Hepatocyte (in vitro differentiated cells): Measurements from ENCODE around the gene TPD52L2. TPM values are rescaled to one million over a fixed set of nuclear protein-coding genes. Genes with fewer than 3 reads are reported as not detected.

ENCODE experiments used
- DNase-seq: peaks from one replicate; pipeline ENCODE4 v3.0.0-alpha.2; 2016; ENCODE audit warnings: low spot score
- H2AFZ ChIP-seq: fragments of 200-600 bp; sonication (generic); 2 replicates; pipeline ENCODE4 v1.6.0; 2016; ENCODE audit warnings: antibody characterized with exemption, mild to moderate bottlenecking
- H3K27ac ChIP-seq: fragments of 200-600 bp; sonication (generic); 2 replicates; pipeline ENCODE4 v1.5.1; 2016; ENCODE audit warnings: mild to moderate bottlenecking
- H3K27me3 ChIP-seq: fragments of 200-600 bp; sonication (generic); 2 replicates; pipeline ENCODE4 v1.6.1; 2016
- H3K36me3 ChIP-seq: fragments of 200-600 bp; sonication (generic); replicated peaks from 2 replicates; pipeline ENCODE4 v1.5.1; 2016; ENCODE audit warnings: low read depth; ENCODE audit not compliant: insufficient read depth
- H3K4me1 ChIP-seq: fragments of 200-600 bp; sonication (generic); 2 replicates; pipeline ENCODE4 v1.5.1; 2016; ENCODE audit warnings: mild to moderate bottlenecking, moderate library complexity; ENCODE audit not compliant: insufficient read depth
- H3K4me2 ChIP-seq: fragments of 200-600 bp; sonication (generic); 2 replicates; pipeline ENCODE4 v1.6.0; 2016
- H3K4me3 ChIP-seq: fragments of 200-600 bp; sonication (generic); 2 replicates; pipeline ENCODE4 v1.5.1; 2016; ENCODE audit warnings: mild to moderate bottlenecking
- H3K79me2 ChIP-seq: fragments of 200-600 bp; sonication (generic); 2 replicates; pipeline ENCODE4 v1.6.0; 2017; ENCODE audit warnings: mild to moderate bottlenecking
- H3K9me2 ChIP-seq: fragments of 200-600 bp; sonication (generic); replicated peaks from 2 replicates; pipeline ENCODE4 v1.6.0; 2017; ENCODE audit warnings: mild to moderate bottlenecking; ENCODE audit not compliant: insufficient read depth
- H3K9me3 ChIP-seq: fragments of 200-600 bp; sonication (generic); 2 replicates; pipeline ENCODE4 v1.5.1; 2016; ENCODE audit warnings: low read depth, mild to moderate bottlenecking
- H4K20me1 ChIP-seq: fragments of 200-600 bp; sonication (generic); 2 replicates; pipeline ENCODE4 v1.6.0; 2016; ENCODE audit warnings: mild to moderate bottlenecking; ENCODE audit not compliant: insufficient read depth, poor library complexity, severe bottlenecking
- CTCF ChIP-seq: fragments of 200-600 bp; sonication (generic); IDR thresholded peaks from 2 replicates; pipeline ENCODE4 v1.5.1; 2016; ENCODE audit warnings: antibody characterized with exemption, mild to moderate bottlenecking; ENCODE audit not compliant: poor library complexity
- EZH2 ChIP-seq: fragments of 200-600 bp; sonication (generic); IDR thresholded peaks from 2 replicates; pipeline ENCODE4 v1.6.1; 2016; ENCODE audit warnings: antibody characterized with exemption, mild to moderate bottlenecking, borderline replicate concordance
- EZH2phosphoT487 ChIP-seq: fragments of 200-600 bp; sonication (generic); IDR thresholded peaks from one replicate; pipeline ENCODE4 v1.6.1; 2018; ENCODE audit warnings: antibody characterized with exemption, mild to moderate bottlenecking, low read depth, moderate library complexity; ENCODE audit not compliant: unreplicated experiment, severe bottlenecking
- WGBS: methylation state at CpG from one replicate; pipeline ENCODE4 v1.1.6; 2016; ENCODE audit warnings: low lambda C conversion rate; ENCODE audit errors: missing lambda C conversion rate; 5-methylcytosine and 5-hydroxymethylcytosine counted together
- polyA plus RNA-seq: library from polyadenylated mRNA; unstranded; fragments of >200 nt; fragmentation: Nextera tagmentation; extraction: Ambion mirVana; gene quantifications from 2 replicates; pipeline ENCODE4 v1.2.1, GENCODE V29; 2016
- total RNA-seq: library from RNA; depleted of rRNA; stranded (reverse); fragments of >200 nt; gene quantifications from 2 replicates; pipeline ENCODE4 v1.2.3, GENCODE V29; 2014

TPD52L2 gene
- total and polyA plus RNA-seq, 2 experiments from 2014 or later = 83.2 to 93.8 TPM

GRCh38 chr20:63891061-63892002, 26.3 kb downstream of the TPD52L2 start:
- 95% methylated on average over 28 of the region's 29 CpGs for WGBS
- H3K4me2 ChIP-seq = no peak overlapping the region
- peaks cover under 1% of the 10 kb centered on the region for H3K4me1 ChIP-seq
- no peak overlapping the region for H3K4me3 ChIP-seq
- no peaks in the 10 kb centered on the region for H3K36me3 ChIP-seq
- H3K27ac ChIP-seq = no peak overlapping the region
- no peak overlapping the region for H2AFZ ChIP-seq
- H3K9me3 ChIP-seq = no peaks in the 10 kb centered on the region
- TF ChIP-seq CTCF (no peak), EZH2 (no peak), EZH2phosphoT487 (no peak)
- no peaks in the 10 kb centered on the region for H3K27me3 ChIP-seq
- H4K20me1 ChIP-seq = peaks cover 7% of the 10 kb centered on the region
- DNase-seq = no peak
- H3K9me2 ChIP-seq = no peaks in the 10 kb centered on the region
- H3K79me2 ChIP-seq = peaks cover 9% of the 10 kb centered on the region

DNA sequence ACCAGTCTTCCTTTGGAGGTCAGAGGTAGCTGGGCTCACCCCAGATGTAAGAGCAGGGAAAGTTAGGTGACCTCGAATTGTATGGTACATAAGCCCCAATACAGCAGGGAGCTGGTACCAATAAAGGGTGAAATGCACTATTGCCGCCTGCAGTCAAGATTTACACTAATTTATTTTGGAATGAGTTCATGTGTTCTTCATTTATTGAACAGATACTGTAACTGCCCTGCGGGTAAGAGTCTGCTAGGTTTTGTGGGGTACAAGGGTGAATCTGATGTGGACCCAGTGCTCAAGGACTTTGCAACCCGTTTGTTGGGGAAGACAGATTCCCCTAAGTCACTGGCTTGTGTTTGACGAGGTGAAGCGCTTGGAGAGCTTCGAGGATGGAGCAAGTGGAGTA, 27.3 kb downstream of the TPD52L2 start:
- Histone ChIP-seq H3K79me2 (peaks cover 19% of the 10 kb centered on the region), H3K9me3 (no peaks in the 10 kb centered on the region), H2AFZ (no peak overlapping the region), H3K9me2 (no peaks in the 10 kb centered on the region), H4K20me1 (peaks cover 18% of the 10 kb centered on the region), H3K27me3 (no peaks in the 10 kb centered on the region), H3K27ac (no peak overlapping the region), H3K4me1 (peaks cover 12% of the 10 kb centered on the region), H3K36me3 (no peaks in the 10 kb centered on the region), H3K4me2 (no peak overlapping the region), H3K4me3 (no peak overlapping the region)
- TF ChIP-seq EZH2phosphoT487 = no peak
- no peak for TF ChIP-seq EZH2
- no peak for TF ChIP-seq CTCF
- 94% methylated on average over 7 of the region's 7 CpGs for WGBS
- no peak for DNase-seq

- TF ChIP-seq EZH2 (no peak), EZH2phosphoT487 (no peak), CTCF (no peak)
- peaks cover 34% of the 10 kb centered on the region for H3K79me2 ChIP-seq
- 25% methylated on average over 6 of the region's 6 CpGs for WGBS
- no peaks in the 10 kb centered on the region for H3K9me2 ChIP-seq
- peak overlapping the region; percentile 4 for H3K4me3 ChIP-seq
- H4K20me1 ChIP-seq = peaks cover 33% of the 10 kb centered on the region
- H3K4me1 ChIP-seq = peaks cover 14% of the 10 kb centered on the region
- no peaks in the 10 kb centered on the region for H3K27me3 ChIP-seq
- H3K4me2 ChIP-seq = peak overlapping the region; percentile 94
- H2AFZ ChIP-seq = peak overlapping the region; percentile 22
- no peak for DNase-seq
- H3K36me3 ChIP-seq = no peaks in the 10 kb centered on the region
- H3K9me3 ChIP-seq = no peaks in the 10 kb centered on the region
- peak overlapping the region; percentile 10 for H3K27ac ChIP-seq
Observed at GRCh38 chr20:63893999-63894357, 28.9 kb downstream of the TPD52L2 start.
